UCSD-AML1 (cell line): Measurements from ENCODE around the gene PRDM4.
A peak's percentile ranks its signal among the peaks of the same experiment; 100 is the strongest.
"Not testable (repeated sequence)": the region's sequence is repeated elsewhere in the genome, so short reads cannot be mapped to it uniquely, and the experiment has no call there.

Experiments used
- DNase-seq: peaks from one replicate; lab custom pipeline; 2025; ENCODE audit not compliant: unreplicated experiment; lab: John Stamatoyannopoulos, UW

The PRDM4 gene

DNA sequence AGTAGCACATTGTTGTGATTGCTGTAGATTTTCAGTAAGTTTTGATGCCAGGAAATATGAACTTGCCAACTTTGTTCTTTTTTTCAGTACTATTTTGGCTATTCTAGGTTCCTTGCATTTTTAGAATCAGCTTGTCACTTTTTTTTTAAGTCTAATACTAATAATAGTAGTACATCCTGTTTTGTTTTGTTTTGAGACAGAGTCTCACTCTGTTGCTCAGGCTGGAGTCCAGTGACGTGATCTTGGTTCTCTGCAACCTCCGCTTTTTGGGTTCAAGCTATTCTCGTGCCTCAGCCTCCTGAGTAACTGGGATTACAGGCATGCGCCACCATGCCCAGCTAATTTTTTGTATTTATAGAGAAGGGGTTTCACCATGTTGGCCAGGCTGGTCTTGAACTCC lies 58.8 kb downstream of the PRDM4 start:
- DNase-seq: no peak

DNA sequence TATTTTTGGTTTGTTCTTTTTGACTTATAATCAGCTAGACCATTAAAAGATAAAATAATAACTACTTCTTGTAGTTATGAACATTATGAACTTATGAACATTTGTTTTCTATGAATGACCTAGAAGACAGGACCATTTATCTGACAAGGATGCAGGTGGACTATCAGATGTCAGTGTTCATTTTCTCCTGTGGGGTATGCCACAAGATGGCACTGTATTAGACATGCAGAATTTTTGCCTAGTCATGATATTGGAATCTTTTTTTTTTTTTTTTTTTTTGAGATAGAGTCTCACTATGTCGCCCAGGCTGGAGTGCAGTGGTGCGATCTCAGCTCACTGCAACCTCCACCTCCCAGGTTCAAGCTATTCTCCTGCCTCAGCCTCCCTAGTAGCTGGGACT lies 65.2 kb downstream of the PRDM4 start:
- not testable (repeated sequence) for DNase-seq

DNA sequence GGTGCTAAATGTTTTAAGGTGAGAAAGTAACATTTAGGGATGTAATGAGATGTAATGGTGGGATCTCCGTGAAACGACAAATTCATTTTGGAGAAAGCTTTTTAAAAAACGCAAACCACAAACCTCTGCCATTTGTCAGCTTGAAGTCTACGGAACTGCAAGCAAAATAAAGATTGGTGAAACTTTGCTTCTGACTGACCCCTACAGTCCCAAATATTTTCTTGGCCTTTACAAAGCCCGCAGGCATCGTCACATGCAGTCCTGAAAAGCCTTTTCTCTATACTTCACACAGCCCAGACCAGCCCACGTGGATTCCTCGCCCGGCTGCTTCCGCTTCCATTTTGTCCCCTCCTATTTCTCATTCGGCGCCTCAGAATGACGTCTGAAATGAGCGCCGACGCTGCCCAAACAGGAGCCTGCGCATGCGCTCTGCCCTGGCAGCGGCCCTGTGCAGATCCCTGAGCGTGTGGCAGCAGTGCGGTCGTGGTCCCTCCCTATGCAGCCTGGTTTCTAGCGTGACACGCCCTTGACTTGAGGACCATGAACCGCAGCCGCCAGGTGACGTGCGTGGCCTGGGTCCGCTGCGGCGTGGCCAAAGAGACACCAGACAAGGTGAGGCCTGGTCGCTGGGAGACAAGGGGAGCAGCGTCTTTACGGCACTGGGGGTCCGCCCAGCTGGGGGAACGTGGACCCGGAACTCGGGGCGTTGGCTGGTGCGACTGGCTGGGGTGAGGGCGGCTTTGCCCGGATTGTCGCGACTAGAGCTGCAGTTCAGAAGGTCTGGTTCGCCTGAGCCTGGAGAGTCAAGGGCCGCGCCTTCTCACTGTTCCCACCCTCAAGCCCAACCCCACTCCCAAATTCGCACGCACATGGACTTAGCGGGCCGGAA lies 75.3 kb downstream of the PRDM4 start, which contains the start of gene PWP1:
Gene PWP1, plus strand, starts transcription at position 440 of the 889 bp plus-strand sequence. Its CDS starts 101 bp downstream, at position 541.
- peak; percentile 96 for DNase-seq

DNA sequence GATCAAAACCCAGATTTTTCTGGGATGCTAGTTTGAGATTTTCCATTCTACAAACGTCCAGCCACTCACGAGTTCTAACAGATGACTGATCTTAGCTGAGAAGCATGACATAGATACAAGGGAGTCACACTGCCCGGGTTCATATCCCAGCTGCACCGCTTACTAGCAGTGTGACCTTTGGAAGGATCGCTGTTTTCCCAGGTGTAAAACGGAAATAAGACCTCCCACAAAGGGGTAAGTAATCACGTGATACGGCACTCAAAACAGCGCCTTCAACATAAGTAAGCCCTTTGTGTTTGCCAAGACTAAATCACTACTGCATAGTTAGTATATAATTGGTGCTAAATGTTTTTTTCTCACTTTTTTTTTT lies 76.0 kb downstream of the PRDM4 start:
- no peak for DNase-seq

DNA sequence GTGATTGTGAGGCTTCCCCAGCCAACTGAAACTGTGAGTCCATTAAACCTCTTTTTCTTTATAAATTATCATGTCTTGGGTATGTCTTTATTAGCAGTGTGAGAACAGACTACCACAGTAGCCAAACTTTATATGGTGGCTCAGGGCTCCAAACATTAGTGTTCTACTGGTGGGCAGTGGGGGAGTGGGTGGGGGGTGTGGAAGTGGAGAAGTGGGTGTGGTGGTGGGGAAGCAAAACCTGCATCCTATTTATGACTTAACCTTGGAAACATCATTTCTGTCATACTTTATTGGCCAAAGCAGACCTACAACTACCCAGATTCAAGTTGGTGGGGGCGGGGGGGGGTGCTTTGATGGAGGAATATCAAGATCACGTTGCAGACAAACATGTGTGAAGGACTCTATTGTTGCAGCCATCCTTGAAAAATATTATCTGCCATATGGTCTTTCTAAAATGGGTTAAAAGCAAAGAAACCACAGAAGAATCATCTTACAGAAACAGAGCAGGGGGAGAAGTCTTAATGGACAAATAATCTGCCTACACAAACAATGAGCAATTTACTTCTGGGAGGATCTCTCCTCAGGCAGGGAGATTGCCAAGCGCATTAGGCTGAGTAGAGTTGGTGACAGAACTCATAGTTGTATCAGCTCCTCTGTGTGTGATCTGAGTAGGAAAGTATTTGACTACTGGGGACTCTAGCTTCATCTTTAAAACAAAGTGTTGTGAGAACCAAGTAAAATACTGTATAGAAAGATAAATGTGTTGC lies 76.7 kb downstream of the PRDM4 start:
- no peak for DNase-seq
